HG03175 (cell line): Measurements from ENCODE around the gene C16orf96.

Experiments
- ATAC-seq: cut with Tn5 transposase; IDR thresholded peaks from one replicate; pipeline ENCODE4 v1.9.1; 2021; ENCODE audit warnings: mild to moderate bottlenecking, moderate library complexity; ENCODE audit not compliant: unreplicated experiment

C16orf96 gene

DNA sequence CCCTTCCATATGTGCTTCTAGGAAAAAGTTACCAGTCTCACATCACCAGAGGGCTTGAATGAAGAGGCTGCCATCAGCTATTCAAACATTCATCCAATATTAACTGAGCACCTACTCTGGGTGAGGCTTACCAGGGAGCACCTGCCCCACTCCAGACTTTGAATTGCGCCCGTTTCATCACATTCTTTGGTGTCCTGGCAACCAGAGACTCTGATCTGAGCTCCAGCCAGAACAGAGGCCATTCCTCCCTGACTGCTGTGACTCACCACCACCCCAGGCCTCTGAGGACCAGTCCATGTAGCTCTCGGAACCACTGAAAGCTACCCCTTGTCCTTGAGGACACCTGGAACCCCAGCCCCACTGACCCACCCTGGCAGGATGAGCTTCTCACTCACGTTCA, at the start of gene C16orf96:
C16orf96 (plus strand) TSS at position 229 of the 400 bp plus-strand sequence; CDS start at position 379, 150 bp downstream.
- ATAC-seq: no peak

DNA sequence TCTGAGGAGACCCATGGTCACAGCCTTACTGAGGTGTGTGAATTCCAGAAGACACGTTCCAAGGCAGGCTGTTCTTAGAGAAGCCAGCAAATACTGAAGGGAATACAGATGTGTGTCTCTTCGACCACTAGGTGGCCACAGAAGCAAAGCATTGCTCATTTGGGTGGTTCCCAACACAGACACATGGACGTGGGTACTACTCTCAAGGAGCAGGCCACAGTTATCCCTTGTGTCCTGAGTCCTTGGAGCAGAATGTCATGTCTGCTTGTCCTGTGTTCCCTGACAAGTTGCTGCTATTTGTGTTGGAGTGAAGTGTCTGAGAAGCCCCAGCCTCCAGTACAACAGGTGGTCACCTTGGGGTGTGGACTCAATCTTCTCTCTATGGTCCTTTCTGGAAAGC, 49.7 kb upstream of the C16orf96 start:
- ATAC-seq: peak; percentile 48

DNA sequence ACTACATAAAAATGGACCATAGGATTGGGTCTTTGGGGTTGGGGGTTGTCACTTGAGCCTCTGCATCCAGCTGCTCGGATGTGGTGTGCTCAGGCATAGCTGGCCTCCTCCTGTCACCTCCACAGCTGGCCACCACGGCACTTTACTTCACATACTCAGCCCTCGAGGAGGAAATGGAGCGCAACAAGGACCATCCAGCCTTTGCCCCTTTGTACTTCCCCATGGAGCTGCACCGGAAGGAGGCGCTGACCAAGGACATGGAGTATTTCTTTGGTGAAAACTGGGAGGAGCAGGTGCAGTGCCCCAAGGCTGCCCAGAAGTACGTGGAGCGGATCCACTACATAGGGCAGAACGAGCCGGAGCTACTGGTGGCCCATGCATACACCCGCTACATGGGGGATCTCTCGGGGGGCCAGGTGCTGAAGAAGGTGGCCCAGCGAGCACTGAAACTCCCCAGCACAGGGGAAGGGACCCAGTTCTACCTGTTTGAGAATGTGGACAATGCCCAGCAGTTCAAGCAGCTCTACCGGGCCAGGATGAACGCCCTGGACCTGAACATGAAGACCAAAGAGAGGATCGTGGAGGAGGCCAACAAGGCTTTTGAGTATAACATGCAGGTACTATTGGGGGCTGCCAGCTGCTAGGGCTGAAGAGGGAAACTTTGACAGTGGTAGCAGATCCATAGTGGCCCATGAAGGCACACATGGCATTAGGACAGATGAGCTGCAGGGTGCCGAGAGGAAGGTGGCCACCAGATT, 48.4 kb upstream of the C16orf96 start:
- ATAC-seq: no peak

DNA sequence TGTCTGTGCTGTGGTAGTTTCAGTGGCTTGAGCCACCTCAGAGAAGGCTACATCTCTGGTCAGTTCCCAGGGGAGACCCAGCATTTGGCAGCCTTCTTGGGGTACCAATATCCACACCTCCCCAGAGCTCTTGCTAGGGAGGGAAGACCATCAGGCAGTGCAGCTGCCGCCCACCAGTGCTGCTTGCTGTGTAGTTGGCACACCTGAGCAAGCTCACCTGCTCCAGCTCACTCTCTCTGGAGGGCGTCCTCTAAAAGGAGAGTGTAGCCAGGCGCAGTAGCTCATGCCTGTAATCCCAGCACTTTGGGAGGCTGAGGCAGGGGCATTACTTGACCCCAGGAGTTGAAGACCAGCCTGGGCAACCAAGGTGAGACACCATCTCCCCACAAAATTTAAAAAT, 47.3 kb upstream of the C16orf96 start:
- no peak for ATAC-seq

DNA sequence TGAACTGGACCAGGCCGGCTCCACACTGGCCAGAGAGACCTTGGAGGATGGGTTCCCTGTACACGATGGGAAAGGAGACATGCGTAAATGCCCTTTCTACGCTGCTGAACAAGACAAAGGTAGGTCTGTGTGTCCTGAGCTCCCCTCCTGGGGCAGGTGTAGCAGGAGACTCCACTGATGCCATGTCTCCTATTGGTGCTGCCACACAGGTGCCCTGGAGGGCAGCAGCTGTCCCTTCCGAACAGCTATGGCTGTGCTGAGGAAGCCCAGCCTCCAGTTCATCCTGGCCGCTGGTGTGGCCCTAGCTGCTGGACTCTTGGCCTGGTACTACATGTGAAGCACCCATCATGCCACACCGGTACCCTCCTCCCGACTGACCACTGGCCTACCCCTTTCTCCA, 46.7 kb upstream of the C16orf96 start:
- no peak for ATAC-seq

DNA sequence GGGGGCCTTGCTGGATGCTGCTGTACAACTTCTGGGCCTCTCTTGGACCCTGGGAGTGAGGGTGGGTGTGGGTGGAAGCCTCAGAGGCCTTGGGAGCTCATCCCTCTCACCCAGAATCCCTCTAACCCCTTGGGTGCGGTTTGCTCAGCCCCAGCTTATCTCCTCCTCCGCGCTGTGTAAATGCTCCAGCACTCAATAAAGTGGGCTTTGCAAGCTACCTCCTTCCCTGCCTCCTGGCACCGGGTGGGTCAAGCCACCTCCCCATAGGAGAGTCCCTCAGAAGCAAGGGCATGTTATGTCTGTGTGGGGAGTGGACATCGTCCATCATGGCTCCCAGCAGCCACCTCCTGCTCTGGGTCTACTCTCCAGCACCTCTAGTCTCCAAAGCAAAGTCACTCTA, 46.0 kb upstream of the C16orf96 start:
- no peak for ATAC-seq

DNA sequence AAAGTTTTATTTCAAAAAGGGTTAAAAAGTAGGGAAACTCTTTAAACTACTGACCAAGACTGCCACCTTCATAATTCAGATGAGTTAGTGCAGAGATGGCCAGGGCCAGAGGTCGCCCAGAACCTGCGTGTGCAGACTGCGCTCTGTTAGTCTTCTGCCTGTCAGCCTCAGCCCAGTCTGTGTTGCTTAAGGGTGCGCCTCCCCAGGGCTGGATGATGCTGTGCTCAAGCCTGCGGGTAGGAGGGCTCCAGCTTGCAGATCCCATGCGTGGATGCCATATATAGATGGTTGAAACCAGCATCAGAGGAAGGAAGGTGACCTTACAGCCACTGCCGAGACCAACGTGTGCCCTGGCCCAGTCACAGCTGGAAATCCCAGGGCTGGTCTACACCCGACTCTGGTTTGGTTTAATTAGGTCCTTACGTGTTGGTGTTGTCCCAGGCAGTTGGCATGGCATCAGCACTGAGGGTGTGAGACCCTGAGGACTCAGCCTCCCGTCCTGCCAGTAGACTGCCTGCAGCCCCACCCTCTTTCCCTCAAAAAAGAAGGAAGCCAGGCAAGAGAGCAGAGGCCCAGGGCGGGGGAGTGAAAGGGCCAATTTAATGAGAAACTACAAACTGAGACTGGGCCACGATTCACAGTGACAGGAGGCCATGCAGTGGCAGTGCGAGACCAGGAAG, 45.3 kb upstream of the C16orf96 start:
- no peak for ATAC-seq

DNA sequence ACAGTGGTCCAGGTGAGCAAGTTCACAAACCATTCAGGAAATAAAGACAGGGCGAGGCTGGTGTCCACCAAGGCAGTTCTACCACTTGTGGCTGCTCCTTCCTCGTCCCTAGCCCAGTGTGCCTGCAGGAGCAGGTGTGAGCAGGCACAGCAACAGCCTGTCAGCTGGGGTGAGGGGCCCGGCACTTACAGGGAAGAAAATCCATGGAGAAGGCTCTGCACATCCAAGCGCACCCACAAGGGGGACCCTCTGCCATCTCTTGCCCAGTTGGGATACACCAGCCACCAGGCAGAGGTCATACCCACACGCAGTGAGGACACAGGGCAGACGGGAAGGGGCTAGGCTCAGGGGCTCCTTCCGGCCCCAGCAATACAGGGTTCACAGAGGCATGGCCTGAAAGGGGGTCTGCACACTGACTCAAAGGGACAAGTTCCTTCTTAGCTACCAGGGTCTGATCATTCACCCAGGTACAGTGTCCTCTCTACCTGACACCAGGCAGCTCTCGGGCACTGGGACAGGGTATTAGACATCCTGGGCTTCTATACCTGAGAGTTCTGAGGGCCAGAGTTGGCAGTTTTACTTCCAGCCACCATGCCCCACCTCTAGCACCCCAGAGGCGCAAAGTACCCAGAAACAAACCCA, 44.6 kb upstream of the C16orf96 start:
- no peak for ATAC-seq

DNA sequence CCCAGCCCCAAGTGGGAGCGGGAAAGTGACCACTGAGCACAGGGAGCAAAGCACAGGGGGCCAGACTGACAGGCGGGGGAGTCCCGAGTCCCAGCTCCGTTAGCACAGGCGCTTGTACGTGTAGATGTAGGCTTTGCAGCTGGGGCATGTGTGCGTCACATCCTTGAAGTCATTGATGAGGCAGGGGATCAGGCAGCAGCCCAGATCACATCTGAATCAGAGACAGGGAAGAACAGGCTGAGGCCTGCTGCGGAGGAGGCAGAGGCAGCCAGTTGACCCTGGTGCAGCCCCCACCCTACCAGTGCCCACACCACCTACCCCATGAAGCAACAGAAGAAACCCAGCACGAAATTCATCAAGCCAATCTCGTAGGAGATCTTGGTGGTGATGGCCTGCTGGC, 43.7 kb upstream of the C16orf96 start:
- ATAC-seq: no peak

DNA sequence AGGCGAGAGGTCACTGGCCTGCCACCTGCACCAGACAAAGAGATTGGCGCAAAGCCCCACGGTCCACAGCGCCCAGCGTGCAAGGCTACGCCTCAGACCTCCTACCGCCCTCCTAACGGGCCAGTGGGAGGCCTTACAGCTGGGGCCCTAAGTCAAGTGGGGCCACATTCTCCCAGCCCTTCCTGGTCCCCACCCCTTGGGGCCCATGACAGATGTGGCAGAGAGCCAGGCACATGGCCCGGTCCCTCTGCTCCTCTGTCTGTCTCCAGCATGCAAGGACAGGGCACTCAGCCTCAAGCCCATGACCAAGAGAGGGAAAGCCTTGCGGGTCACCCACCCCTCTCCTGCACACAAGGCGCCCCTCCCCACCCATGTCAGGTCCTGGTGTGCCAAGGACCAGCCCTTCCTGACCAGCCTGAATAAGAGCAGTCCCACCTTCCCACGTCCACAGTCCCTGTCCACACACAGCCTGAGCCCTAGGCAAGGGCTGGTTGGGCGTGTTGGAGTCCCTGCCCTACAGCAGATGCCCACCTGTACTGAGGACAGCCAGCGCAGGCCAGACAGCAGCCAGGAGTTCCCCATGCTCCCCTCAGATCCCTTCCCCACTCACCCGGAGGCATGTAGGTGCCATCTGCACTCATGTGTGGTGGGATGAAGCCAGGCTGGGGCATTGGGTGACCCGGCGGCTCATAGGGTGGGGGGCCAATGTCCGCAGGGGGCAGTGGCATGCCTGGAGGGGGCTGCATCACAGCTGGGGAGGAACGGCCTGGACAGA, 42.9 kb upstream of the C16orf96 start:
- no peak for ATAC-seq

DNA sequence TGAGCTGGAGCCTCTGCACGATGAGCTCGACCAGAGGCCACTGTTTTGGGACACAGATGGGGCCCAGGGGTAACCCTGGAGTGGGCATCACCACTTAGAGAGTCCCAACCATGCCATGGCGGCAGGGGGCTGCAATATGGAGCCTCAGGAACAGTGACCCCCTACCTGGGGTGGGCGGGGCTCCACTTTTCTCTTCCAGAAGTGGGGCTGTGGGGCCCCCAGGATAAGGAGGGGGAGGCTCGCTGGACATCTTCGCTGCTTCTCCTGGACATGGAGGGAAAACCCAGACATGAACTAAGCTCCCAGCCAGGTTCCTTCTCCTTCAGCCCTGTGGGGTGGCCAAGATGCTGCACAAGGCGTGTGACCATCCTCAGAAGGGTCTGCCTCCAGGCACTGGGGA, 42.3 kb upstream of the C16orf96 start:
- ATAC-seq: no peak

DNA sequence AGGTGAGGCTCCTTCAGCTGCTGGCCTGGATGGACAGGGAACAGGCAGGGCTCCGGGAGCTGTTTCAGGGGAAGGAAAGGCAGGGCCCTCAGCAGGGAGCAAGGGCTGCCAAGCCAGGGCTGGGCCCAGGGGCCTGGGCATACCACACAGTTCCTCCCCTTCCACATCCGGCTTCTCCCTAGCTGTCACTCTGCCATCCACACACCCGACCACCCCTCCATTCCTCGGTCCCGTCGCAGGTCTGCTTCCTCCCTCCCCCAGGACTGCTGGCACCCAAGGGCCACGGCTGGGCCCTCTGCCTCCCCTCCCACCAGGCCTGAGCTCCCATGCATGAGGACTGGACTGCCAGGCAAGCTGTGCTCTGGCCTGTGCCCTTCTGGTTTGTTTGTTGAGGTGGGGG, 41.5 kb upstream of the C16orf96 start:
- ATAC-seq: no peak

DNA sequence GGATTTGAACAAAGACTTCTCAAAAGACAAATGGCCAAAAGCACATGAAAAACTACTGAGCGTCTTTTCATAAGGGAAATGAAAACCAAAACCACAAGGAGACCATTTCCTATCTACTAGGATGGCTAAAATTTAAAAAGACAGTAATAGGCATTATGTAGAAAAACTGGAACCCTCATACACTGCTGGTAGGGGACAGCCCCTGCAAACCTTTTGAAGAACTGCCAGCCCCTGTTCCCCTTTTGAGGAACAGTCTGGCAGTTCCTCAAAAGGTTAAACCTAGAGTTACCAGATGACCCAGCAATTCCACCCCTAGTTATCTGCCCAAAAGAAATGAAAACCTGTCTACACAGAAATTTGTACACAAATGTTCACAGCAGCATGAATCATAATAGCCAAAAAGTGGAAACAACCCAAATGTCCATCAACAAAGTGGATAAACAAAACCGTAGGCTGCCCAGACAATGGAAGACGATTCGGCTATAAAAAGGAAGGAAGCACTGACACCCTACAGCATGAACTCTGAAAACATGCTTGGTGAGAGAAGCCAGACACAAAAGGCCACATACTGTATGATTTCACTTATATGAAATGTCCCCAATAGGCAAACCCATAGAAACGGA, 40.4 kb upstream of the C16orf96 start:
- peak; percentile 57 for ATAC-seq

DNA sequence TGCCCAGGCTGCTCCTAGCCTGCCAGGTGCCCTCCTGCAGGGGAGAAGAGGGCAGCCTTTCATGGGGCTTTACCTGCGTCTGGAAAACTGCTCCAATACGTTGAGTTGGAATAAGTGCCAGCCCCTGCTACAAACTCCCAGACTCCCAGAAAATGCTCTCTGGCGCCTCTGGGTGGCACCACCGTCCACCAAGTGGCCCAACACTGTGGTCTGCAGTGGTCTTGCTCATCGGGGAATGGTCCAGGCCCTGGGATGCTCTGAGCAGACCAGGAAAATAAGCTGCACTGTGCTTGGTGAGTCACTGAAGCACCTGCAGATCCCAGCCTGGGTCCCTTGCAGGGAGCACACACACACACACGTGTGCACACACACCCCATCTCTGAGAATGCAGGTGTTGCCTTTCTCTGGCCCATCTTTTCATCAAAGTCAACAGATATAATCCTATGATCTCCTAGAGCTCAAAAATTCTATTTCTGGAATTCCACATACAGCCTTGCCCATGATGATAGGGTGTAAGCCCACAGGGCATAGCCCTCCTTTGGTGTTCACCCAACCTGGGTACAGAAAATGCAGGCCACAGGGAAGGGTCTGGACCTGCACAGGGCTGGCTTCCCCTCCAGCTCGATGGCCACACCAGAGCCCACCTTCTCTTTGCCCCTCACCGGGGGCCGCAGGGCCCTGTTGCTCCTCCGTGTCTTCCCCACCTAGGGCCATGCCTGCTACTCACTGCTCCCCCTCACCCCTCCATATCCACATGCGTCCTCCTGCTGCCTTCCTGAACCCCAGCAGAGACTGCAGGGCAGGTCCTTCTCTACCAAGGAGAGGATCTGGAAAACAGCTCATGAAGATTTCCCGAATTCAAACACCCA, 38.1 kb upstream of the C16orf96 start:
- no peak for ATAC-seq

DNA sequence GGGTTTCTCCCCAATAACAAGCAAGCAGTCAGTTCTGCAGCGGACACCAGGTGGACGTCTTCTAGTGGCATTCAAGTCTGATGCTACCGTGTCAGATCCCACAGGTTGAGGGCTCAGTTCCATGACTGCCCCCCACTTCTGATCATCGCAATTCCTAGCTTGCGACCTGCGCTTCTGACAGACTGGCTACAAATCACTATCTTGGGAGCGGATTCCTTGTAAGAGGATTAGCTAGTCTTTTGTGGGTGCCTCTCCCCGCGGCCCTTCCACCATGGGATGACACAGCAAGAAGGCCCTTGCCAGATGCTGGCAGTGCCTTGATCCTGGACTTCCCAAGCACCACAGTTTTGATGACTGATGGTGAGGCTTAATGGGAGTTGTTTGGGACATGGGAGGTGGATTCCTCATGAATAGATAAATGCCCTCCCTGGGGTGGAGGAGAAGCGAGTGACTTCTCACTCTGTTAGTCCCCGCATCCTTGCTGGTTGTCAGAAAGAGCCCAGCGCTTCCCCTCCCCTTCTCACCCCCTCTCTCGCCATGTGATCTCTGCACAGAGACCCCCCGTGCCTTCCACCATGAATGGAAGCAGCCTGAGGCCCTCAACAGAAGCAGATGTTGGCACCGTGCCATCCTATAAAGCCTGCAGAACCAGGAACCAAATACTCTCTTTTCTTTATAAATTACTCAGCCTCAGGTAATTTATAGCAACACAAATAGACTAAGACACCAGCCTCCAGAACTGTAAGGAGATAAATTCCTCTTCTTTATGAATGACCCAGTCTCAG, 36.7 kb upstream of the C16orf96 start:
- ATAC-seq: no peak

DNA sequence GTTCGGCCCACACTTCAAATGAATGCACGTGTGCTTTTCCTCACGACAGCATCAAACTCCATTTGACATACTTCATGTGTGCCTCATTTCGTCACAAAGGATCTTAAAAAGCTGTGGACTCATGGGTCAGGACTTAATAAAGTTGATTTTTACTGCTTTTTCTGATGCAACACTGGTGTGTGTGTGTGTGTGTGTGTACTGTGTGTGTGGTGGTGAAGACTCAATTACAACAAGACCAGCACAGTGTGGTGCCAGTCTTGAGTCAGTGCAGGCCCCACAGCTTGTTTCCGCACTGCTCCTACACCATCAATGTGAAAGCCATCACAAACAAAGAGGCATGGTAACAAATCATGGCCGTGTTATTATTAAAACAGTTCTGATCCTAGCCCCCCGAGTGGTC, 35.2 kb upstream of the C16orf96 start:
- ATAC-seq: no peak

DNA sequence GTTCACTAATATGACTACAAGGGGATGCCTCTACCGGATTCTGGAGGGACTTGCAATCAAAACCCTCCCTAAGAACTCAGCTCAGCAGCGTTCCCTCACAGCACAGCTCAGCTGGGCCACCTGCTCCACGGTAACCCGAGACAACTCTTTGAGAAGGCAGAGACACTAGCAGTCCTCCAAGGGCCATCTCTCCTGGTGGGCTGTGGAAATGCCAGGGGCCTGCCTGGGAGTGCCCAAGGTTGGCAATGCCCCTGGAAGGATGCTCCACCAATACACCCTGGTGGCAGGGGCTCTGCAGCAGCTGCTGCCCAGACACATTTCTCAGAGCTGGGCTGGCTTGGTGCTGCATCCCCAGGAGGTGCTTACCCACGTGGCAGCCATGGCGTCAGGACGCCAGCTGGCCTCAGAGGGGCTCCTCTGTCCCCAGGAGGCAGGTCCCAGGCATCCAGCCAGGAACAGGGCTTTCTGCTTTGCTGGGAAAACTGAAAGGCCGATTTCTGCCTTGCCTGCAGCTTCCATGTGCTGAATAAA, 34.0 kb upstream of the C16orf96 start:
- ATAC-seq: no peak

DNA sequence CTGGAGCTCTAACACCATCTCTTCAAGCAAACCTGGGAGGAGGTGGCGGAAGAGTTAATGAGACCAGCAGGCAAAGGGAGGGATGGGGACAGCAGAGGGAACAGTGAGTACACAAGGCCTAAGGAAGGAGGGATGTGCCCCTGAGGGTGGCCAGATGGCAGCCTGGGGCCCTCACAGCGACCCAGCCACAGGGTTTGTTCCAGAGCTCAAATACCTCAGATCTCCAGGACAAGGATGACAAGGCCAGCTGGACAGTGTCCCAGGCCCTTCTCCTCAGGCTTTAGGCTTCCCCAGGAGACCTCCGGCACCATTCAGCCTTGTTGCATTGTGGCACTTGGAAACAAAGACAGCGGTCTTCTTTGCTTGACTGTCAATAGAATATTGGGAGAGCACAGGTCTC, 32.5 kb upstream of the C16orf96 start:
- no peak for ATAC-seq

DNA sequence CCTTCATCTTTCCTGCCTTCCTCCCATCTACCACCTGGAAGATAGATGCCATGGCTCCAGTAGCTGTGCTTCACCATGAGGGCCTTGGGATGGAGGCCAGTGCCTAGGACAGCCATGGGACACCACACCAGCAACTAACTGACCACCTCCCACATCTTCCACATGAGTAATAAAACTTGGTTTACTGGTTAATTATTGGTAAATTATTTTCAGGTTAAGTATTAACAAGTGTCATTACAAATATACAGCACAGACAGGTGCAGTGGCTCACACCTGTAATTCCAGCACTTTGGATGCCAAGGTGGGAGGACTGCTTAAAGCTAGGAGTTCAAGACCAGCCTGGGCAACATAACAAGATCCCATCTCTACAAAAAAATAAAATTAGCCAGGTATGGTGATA, 31.6 kb upstream of the C16orf96 start:
- ATAC-seq: no peak
